Ascending aorta (tissue), 2 donors: Measurements from ENCODE around the gene TNFAIP6. TPM values are rescaled to one million over a fixed set of nuclear protein-coding genes. Genes with fewer than 3 reads are reported as not detected.
"Not testable (repeated sequence)": the region's sequence is repeated elsewhere in the genome, so short reads cannot be mapped to it uniquely, and the experiment has no call there.

Source experiments
- DNase-seq, 2 donors: peaks; one replicate each; pipeline ENCODE4 v3.0.0-alpha.2; 2019; ENCODE audit warnings: low spot score in 2 of 2
- H3K27ac ChIP-seq, 2 donors: fragments of 200-600 bp; sonication (generic); one replicate each; pipeline ENCODE4 v1.5.1; 2016 to 2017; ENCODE audit warnings: mild to moderate bottlenecking in 1 of 2
- H3K27me3 ChIP-seq: fragments of 200-600 bp; sonication (generic); one replicate; pipeline ENCODE4 v1.5.1; 2017
- H3K36me3 ChIP-seq, 2 donors: fragments of 200-600 bp; sonication (generic); one replicate each; pipeline ENCODE4 v1.5.1; 2016
- H3K4me1 ChIP-seq, 2 donors: fragments of 200-600 bp; sonication (generic); one replicate each; pipeline ENCODE4 v1.5.1; 2016 to 2017; ENCODE audit warnings: mild to moderate bottlenecking in 1 of 2
- H3K4me3 ChIP-seq, 2 donors: fragments of 200-600 bp; sonication (generic); one replicate each; pipeline ENCODE4 v1.5.1; 2016 to 2017; ENCODE audit warnings: mild to moderate bottlenecking in 1 of 2
- H3K9me3 ChIP-seq, 2 donors: fragments of 200-600 bp; sonication (generic); one replicate each; pipeline ENCODE4 v1.5.1; 2016
- CTCF ChIP-seq, 3 experiments: fragments of 200-600 bp in 2 of 3; fragments of 450-650 bp in 1 of 3; sonication (generic) in 2 of 3; IDR thresholded peaks; one replicate each; pipeline ENCODE4 v1.5.1; 2016 to 2019; ENCODE audit warnings: antibody characterized with exemption in 3 of 3, mild to moderate bottlenecking in 1 of 3, moderate library complexity in 1 of 3
- intact Hi-C: fragments of 100-400 bp; cut with DNase I; formaldehyde crosslinking; loops from one replicate; pipeline ENCODE4 v1.15.1; 2023
- total RNA-seq: library from RNA; depleted of rRNA; stranded (reverse); fragments of >200 nt; gene quantifications from one replicate; pipeline ENCODE4 v1.1.0, GENCODE V29; 2016

The TNFAIP6 gene
- total RNA-seq, 1 donor from 2014 or later = 13.6 TPM

GRCh38 chr2:151338115-151338514, 19.3 kb upstream of the TNFAIP6 start:
- Histone ChIP-seq H3K27me3 (no peaks in the 10 kb centered on the region), H3K36me3 (no peaks in the 10 kb centered on the region), H3K9me3 (no peaks in the 10 kb centered on the region), H3K4me1 (no peaks in the 10 kb centered on the region), H3K27ac (no peak overlapping the region), H3K4me3 (no peak overlapping the region)
- DNase-seq = no peak
- no peak for TF ChIP-seq CTCF (IDR thresholded peaks at IDR 0.05)
- intact Hi-C loops = no loop called here

- H3K27me3 ChIP-seq = no peaks in the 10 kb centered on the region
- DNase-seq = no peak
- intact Hi-C loops = no loop called here
Measured at GRCh38 chr2:151343073-151343472, 14.3 kb upstream of the TNFAIP6 start.

GRCh38 chr2:151344191-151344590, 13.2 kb upstream of the TNFAIP6 start:
- H3K4me3 ChIP-seq, DNase-seq, H3K9me3 ChIP-seq, H3K27me3 ChIP-seq, H3K27ac ChIP-seq, H3K4me1 ChIP-seq, H3K36me3 ChIP-seq, intact Hi-C loops: not testable (repeated sequence)

More at GRCh38 chr2:151343073-151343472, 14.3 kb upstream of the TNFAIP6 start:
- Histone ChIP-seq H3K4me1 (no peaks in the 10 kb centered on the region), H3K27ac (no peak overlapping the region), H3K36me3 (no peaks in the 10 kb centered on the region), H3K9me3 (no peaks in the 10 kb centered on the region), H3K4me3 (no peak overlapping the region)
- TF ChIP-seq CTCF (IDR thresholded peaks at IDR 0.05) = no peak

GRCh38 chr2:151344906-151345305, 12.5 kb upstream of the TNFAIP6 start:
- no peak for TF ChIP-seq CTCF (IDR thresholded peaks at IDR 0.05)
- Histone ChIP-seq H3K4me1 (no peaks in the 10 kb centered on the region), H3K27me3 (no peaks in the 10 kb centered on the region), H3K27ac (no peak overlapping the region), H3K36me3 (no peaks in the 10 kb centered on the region), H3K4me3 (no peak overlapping the region), H3K9me3 (no peaks in the 10 kb centered on the region)
- intact Hi-C loops = no loop called here
- no peak for DNase-seq

GRCh38 chr2:151347294-151347693, 10.1 kb upstream of the TNFAIP6 start:
- H3K36me3 ChIP-seq = no peaks in the 10 kb centered on the region
- H3K4me1 ChIP-seq = no peaks in the 10 kb centered on the region
- TF ChIP-seq CTCF (IDR thresholded peaks at IDR 0.05) = no peak
- intact Hi-C loops = no loop called here
- H3K9me3 ChIP-seq = no peaks in the 10 kb centered on the region
- DNase-seq = no peak
- no peaks in the 10 kb centered on the region for H3K27me3 ChIP-seq
- H3K4me3 ChIP-seq = no peak overlapping the region
- no peak overlapping the region for H3K27ac ChIP-seq

GRCh38 chr2:151347906-151348305, 9.5 kb upstream of the TNFAIP6 start:
- Histone ChIP-seq H3K9me3 (no peaks in the 10 kb centered on the region), H3K27ac (no peak overlapping the region), H3K36me3 (no peaks in the 10 kb centered on the region), H3K4me3 (no peak overlapping the region), H3K27me3 (no peaks in the 10 kb centered on the region), H3K4me1 (no peaks in the 10 kb centered on the region)
- TF ChIP-seq CTCF (IDR thresholded peaks at IDR 0.05) = no peak
- DNase-seq = no peak
- intact Hi-C loops = no loop called here
